ENCODE measurements around the gene BANP.
"Not testable (repeated sequence)": the region's sequence is repeated elsewhere in the genome, so short reads cannot be mapped to it uniquely, and the experiment has no call there.

DNA sequence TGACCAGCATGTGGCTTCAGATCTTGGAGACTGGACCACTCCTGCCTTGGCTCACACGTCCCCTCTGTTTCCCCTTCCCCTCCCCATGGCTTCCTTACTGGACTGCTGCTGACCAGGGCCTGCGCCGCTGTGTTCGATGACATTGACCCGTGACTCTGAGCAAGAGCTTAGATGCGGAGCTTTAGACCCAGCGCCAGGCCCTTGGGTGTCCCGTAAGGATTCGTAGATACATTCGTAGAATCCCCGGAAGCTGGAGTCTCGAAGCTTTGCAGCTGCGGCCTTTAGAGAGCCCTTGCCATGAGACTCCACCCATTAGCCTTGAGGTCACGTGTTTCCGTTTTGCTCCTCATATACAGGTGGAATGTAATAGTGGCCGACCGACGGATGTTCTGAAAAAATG lies 65.2 kb downstream of the BANP start:
- TF ChIP-seq MAX (IDR thresholded peaks at IDR 0.05; ENCODE audit: low read depth); POLR2AphosphoS5 (IDR thresholded peaks at IDR 0.05; ENCODE audit: low read depth, low read length); RAD21 (IDR thresholded peaks at IDR 0.05; ENCODE audit: low read length); USF1 (IDR thresholded peaks at IDR 0.05; ENCODE audit: borderline replicate concordance, low read depth); NFIC (IDR thresholded peaks at IDR 0.05; ENCODE audit: borderline replicate concordance); TCF12 (IDR thresholded peaks at IDR 0.05); EZH2phosphoT487 (IDR thresholded peaks at IDR 0.05; ENCODE audit: borderline replicate concordance, low read depth); TAF1 (IDR thresholded peaks at IDR 0.05; ENCODE audit: borderline replicate concordance, low read depth, low read length); ZBTB33 (IDR thresholded peaks at IDR 0.05; ENCODE audit: borderline replicate concordance, low read depth); RXRA (IDR thresholded peaks at IDR 0.05; ENCODE audit: borderline replicate concordance, low read depth); USF2 (IDR thresholded peaks at IDR 0.05; ENCODE audit: borderline replicate concordance, low read depth, low read length): not testable (repeated sequence)
- TF ChIP-seq, protein P1, sequence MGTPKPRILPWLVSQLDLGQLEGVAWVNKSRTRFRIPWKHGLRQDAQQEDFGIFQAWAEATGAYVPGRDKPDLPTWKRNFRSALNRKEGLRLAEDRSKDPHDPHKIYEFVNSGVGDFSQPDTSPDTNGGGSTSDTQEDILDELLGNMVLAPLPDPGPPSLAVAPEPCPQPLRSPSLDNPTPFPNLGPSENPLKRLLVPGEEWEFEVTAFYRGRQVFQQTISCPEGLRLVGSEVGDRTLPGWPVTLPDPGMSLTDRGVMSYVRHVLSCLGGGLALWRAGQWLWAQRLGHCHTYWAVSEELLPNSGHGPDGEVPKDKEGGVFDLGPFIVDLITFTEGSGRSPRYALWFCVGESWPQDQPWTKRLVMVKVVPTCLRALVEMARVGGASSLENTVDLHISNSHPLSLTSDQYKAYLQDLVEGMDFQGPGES (IDR thresholded peaks at IDR 0.05; ENCODE audit: low read depth, low read length), result not testable (repeated sequence)
- TF ChIP-seq, protein P2, sequence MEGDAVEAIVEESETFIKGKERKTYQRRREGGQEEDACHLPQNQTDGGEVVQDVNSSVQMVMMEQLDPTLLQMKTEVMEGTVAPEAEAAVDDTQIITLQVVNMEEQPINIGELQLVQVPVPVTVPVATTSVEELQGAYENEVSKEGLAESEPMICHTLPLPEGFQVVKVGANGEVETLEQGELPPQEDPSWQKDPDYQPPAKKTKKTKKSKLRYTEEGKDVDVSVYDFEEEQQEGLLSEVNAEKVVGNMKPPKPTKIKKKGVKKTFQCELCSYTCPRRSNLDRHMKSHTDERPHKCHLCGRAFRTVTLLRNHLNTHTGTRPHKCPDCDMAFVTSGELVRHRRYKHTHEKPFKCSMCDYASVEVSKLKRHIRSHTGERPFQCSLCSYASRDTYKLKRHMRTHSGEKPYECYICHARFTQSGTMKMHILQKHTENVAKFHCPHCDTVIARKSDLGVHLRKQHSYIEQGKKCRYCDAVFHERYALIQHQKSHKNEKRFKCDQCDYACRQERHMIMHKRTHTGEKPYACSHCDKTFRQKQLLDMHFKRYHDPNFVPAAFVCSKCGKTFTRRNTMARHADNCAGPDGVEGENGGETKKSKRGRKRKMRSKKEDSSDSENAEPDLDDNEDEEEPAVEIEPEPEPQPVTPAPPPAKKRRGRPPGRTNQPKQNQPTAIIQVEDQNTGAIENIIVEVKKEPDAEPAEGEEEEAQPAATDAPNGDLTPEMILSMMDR (IDR thresholded peaks at IDR 0.05), result not testable (repeated sequence)
- TF ChIP-seq, protein P3, sequence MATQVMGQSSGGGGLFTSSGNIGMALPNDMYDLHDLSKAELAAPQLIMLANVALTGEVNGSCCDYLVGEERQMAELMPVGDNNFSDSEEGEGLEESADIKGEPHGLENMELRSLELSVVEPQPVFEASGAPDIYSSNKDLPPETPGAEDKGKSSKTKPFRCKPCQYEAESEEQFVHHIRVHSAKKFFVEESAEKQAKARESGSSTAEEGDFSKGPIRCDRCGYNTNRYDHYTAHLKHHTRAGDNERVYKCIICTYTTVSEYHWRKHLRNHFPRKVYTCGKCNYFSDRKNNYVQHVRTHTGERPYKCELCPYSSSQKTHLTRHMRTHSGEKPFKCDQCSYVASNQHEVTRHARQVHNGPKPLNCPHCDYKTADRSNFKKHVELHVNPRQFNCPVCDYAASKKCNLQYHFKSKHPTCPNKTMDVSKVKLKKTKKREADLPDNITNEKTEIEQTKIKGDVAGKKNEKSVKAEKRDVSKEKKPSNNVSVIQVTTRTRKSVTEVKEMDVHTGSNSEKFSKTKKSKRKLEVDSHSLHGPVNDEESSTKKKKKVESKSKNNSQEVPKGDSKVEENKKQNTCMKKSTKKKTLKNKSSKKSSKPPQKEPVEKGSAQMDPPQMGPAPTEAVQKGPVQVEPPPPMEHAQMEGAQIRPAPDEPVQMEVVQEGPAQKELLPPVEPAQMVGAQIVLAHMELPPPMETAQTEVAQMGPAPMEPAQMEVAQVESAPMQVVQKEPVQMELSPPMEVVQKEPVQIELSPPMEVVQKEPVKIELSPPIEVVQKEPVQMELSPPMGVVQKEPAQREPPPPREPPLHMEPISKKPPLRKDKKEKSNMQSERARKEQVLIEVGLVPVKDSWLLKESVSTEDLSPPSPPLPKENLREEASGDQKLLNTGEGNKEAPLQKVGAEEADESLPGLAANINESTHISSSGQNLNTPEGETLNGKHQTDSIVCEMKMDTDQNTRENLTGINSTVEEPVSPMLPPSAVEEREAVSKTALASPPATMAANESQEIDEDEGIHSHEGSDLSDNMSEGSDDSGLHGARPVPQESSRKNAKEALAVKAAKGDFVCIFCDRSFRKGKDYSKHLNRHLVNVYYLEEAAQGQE (IDR thresholded peaks at IDR 0.05; ENCODE audit: low read depth, low read length), result not testable (repeated sequence)
